HepG2 (cell line): ENCODE data around the gene SPNS2.

ENCODE experiments used
- PHF21A ChIP-seq: sonication (generic); formaldehyde crosslinking; IDR thresholded peaks from 2 replicates; pipeline ENCODE4 v1.5.0; 2020; ENCODE audit warnings: mild to moderate bottlenecking, missing genetic modification reagents
- U2AF2 ChIP-seq: fragments of 200-400 bp; formaldehyde crosslinking; IDR thresholded peaks from 2 replicates; pipeline ENCODE4 v1.6.1; 2017; ENCODE audit warnings: low read depth, mild to moderate bottlenecking, low read length

DNA sequence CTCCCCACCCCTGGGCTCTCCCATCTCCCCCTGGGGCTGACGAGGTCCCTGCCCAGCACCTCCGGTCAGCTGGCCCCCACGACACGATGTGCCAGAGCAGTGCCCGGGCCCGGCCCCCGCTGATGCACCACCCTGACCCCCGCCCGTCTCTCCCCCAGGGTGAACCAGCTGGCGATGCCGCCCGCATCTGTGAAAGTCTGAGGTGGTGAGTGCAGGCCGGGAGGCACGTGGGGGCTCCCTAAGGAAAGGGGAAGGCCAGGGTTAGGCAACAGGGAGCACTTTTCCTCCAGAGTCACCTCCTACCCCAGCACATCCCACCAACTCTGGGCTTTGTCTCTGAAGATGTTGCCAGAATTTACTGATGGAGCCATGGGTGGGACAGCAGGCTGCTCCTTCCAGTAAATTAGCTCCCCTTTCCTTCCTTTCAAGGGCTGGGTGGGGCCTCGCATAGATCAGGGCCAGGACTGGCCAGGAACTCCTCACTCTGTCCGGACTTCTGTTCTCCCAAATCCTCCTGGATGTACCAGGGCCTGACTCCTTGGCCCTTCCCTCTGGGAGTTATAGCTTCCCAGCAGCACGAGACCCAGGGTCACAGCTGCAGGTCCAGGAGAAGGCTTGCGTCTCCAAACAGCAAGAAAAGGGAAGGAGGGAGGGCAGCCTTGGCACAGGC, 38.2 kb downstream of the SPNS2 start:
- TF ChIP-seq PHF21A: no peak
- TF ChIP-seq U2AF2: no peak
